HL-60 (cell line): ENCODE data around the gene SLC7A10.
A peak's percentile ranks its signal among the peaks of the same experiment; 100 is the strongest.

ENCODE experiments used
- POLR2AphosphoS5 ChIP-seq: IDR thresholded peaks from 2 replicates; pipeline ENCODE4 v1.6.1; 2012; ENCODE audit warnings: low read depth
- TF ChIP-seq, protein P1 (sequence below): IDR thresholded peaks from one replicate; pipeline ENCODE4 v1.5.1; 2011; ENCODE audit warnings: low read length, control low read depth, inconsistent platforms; ENCODE audit not compliant: insufficient read depth
- TF ChIP-seq, protein P2 (sequence below): IDR thresholded peaks from 2 replicates; pipeline ENCODE4 v1.6.1; 2012; ENCODE audit warnings: low read depth; ENCODE audit not compliant: insufficient replicate concordance

DNA sequence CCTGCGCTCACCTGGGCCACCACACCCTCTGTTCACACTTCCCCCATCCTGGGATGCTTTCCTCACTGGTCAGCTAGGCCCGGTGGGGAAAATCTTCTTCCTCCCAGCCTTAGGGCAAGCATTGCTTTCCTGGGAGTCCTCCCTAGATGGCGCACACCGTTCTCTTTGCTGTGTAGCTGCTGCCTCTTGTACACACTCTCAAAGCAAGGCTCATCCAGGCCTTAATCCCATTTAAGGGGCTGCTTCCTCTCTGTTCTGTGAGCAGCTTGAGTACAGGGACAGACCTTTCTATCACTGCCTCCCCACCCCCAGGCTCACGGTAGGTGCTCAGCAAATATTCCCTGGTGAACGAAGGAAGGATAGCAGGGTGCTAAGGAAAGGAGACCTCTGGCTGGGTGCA is 11.1 kb downstream of the SLC7A10 start:
- TF ChIP-seq, protein P1, sequence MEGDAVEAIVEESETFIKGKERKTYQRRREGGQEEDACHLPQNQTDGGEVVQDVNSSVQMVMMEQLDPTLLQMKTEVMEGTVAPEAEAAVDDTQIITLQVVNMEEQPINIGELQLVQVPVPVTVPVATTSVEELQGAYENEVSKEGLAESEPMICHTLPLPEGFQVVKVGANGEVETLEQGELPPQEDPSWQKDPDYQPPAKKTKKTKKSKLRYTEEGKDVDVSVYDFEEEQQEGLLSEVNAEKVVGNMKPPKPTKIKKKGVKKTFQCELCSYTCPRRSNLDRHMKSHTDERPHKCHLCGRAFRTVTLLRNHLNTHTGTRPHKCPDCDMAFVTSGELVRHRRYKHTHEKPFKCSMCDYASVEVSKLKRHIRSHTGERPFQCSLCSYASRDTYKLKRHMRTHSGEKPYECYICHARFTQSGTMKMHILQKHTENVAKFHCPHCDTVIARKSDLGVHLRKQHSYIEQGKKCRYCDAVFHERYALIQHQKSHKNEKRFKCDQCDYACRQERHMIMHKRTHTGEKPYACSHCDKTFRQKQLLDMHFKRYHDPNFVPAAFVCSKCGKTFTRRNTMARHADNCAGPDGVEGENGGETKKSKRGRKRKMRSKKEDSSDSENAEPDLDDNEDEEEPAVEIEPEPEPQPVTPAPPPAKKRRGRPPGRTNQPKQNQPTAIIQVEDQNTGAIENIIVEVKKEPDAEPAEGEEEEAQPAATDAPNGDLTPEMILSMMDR, result peak; percentile 70
- TF ChIP-seq, protein P2, sequence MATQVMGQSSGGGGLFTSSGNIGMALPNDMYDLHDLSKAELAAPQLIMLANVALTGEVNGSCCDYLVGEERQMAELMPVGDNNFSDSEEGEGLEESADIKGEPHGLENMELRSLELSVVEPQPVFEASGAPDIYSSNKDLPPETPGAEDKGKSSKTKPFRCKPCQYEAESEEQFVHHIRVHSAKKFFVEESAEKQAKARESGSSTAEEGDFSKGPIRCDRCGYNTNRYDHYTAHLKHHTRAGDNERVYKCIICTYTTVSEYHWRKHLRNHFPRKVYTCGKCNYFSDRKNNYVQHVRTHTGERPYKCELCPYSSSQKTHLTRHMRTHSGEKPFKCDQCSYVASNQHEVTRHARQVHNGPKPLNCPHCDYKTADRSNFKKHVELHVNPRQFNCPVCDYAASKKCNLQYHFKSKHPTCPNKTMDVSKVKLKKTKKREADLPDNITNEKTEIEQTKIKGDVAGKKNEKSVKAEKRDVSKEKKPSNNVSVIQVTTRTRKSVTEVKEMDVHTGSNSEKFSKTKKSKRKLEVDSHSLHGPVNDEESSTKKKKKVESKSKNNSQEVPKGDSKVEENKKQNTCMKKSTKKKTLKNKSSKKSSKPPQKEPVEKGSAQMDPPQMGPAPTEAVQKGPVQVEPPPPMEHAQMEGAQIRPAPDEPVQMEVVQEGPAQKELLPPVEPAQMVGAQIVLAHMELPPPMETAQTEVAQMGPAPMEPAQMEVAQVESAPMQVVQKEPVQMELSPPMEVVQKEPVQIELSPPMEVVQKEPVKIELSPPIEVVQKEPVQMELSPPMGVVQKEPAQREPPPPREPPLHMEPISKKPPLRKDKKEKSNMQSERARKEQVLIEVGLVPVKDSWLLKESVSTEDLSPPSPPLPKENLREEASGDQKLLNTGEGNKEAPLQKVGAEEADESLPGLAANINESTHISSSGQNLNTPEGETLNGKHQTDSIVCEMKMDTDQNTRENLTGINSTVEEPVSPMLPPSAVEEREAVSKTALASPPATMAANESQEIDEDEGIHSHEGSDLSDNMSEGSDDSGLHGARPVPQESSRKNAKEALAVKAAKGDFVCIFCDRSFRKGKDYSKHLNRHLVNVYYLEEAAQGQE, result no peak
- TF ChIP-seq POLR2AphosphoS5, result no peak
